Caco-2 (cell line): ENCODE measurements around the gene PTTG1IP. TPM values are rescaled to one million over a fixed set of nuclear protein-coding genes. Genes with fewer than 3 reads are reported as not detected.

Experiments
- BruUV-seq: library from RNA; stranded (reverse); fragments of 400-500 nt; replicated peaks from 2 replicates; lab custom pipeline; 2021; lab: Mats Ljungman, UMichigan
- CTCF ChIA-PET: fragments of 300-600 bp; sonication (Branson Sonifier 250); formaldehyde crosslinking; loops from one replicate; lab custom pipeline; 2022; ENCODE audit warnings: antibody characterized with exemption; lab: Charles Lee
- POLR2A ChIA-PET: fragments of 300-600 bp; sonication (Branson Sonifier 250); formaldehyde crosslinking; loops from one replicate; lab custom pipeline; 2022; ENCODE audit warnings: antibody characterized with exemption; lab: Charles Lee
- DNase-seq, 2 experiments: peaks; one replicate each; pipeline versions ENCODE4 v3.0.0 to v3.0.0-alpha.2; 2020 to 2022
- H3K27me3 ChIP-seq: replicated peaks from 2 replicates; pipeline ENCODE4 v1.6.0; 2011; ENCODE audit warnings: low read length; ENCODE audit not compliant: control insufficient read depth, insufficient read depth
- H3K36me3 ChIP-seq: 2 replicates; pipeline ENCODE4 v1.5.1; 2011; ENCODE audit warnings: low read length; ENCODE audit not compliant: control insufficient read depth, insufficient read depth
- H3K4me1 ChIP-seq: fragments of 250-450 bp; sonication (Bioruptor Pico); 2 replicates; pipeline ENCODE4 v1.5.1; 2020; ENCODE audit warnings: mild to moderate bottlenecking
- H3K4me3 ChIP-seq: 2 replicates; pipeline ENCODE4 v1.5.1; 2011; ENCODE audit warnings: low read depth, mild to moderate bottlenecking, control low read depth, low read length
- H3K9me3 ChIP-seq: fragments of 250-450 bp; sonication (Bioruptor Pico); 2 replicates; pipeline ENCODE4 v1.5.1; 2020; ENCODE audit warnings: mild to moderate bottlenecking, moderate library complexity
- H3K27ac Mint-ChIP-seq: one replicate; pipeline ENCODE4 v1.8.0; 2022; ENCODE audit warnings: mixed read lengths; ENCODE audit not compliant: unreplicated experiment
- H3K27me3 Mint-ChIP-seq: one replicate; pipeline ENCODE4 v1.8.0; 2022; ENCODE audit warnings: mixed read lengths; ENCODE audit not compliant: insufficient read depth, unreplicated experiment
- H3K36me3 Mint-ChIP-seq: one replicate; pipeline ENCODE4 v1.8.0; 2022; ENCODE audit warnings: mild to moderate bottlenecking, mixed read lengths; ENCODE audit not compliant: insufficient read depth, unreplicated experiment
- H3K4me1 Mint-ChIP-seq: one replicate; pipeline ENCODE4 v1.8.0; 2022; ENCODE audit warnings: low read depth, mixed read lengths; ENCODE audit not compliant: unreplicated experiment
- H3K4me3 Mint-ChIP-seq: one replicate; pipeline ENCODE4 v1.8.0; 2022; ENCODE audit warnings: mild to moderate bottlenecking, moderate library complexity, mixed read lengths; ENCODE audit not compliant: unreplicated experiment
- H3K9me3 Mint-ChIP-seq: one replicate; pipeline ENCODE4 v1.8.0; 2022; ENCODE audit warnings: mixed read lengths; ENCODE audit not compliant: unreplicated experiment
- CTCF ChIP-seq, 2 experiments: fragments of 200-600 bp in 1 of 2; IDR thresholded peaks; 1 replicate in 1 of 2; 2 replicates in 1 of 2; pipeline versions ENCODE4 v1.5.1 to v1.8.0; 2011 to 2022; ENCODE audit warnings: antibody characterized with exemption in 1 of 2, control low read depth in 1 of 2, inconsistent platforms in 1 of 2, low read depth in 1 of 2, low read length in 1 of 2, mild to moderate bottlenecking in 1 of 2, moderate library complexity in 1 of 2; ENCODE audit not compliant: insufficient read depth in 1 of 2, severe bottlenecking in 1 of 2, unreplicated experiment in 1 of 2
- intact Hi-C: fragments of 100-400 bp; cut with micrococcal nuclease; formaldehyde crosslinking; loops from one replicate; pipeline ENCODE4 v1.10.0; 2022; ENCODE audit not compliant: unreplicated experiment
- total RNA-seq: library from RNA; stranded (reverse); gene quantifications from 2 replicates; pipeline ENCODE4 v1.2.3, GENCODE V29; 2022

Gene PTTG1IP
- total RNA-seq, 1 experiment from 2014 or later: 296 TPM

- intact Hi-C loops: no loop called here
Observed at GRCh38 chr21:44911384-44912157, 38.1 kb upstream of the PTTG1IP start.

GRCh38 chr21:44911068-44911383, 37.5 kb upstream of the PTTG1IP start:
- TF ChIP-seq CTCF (IDR thresholded peaks at IDR 0.05; ENCODE audit: insufficient read depth in 1 of 2, low read depth in 1 of 2, low read length in 1 of 2, severe bottlenecking in 1 of 2, unreplicated experiment in 1 of 2): no peak
- H3K4me1 Mint-ChIP-seq: no peaks in the 10 kb centered on the region
- H3K27ac Mint-ChIP-seq: no peak overlapping the region
- DNase-seq: no peak
- no peaks in the 10 kb centered on the region for H3K4me1 ChIP-seq
- H3K9me3 Mint-ChIP-seq: no peaks in the 10 kb centered on the region
- CTCF ChIA-PET: no interaction called here
- no peak overlapping the region for H3K4me3 ChIP-seq
- intact Hi-C loops: no loop called here
- POLR2A ChIA-PET: no interaction called here
- no peaks in the 10 kb centered on the region for H3K36me3 ChIP-seq
- peaks cover 4% of the 10 kb centered on the region for H3K27me3 Mint-ChIP-seq
- H3K36me3 Mint-ChIP-seq: no peaks in the 10 kb centered on the region
- no peaks in the 10 kb centered on the region for H3K27me3 ChIP-seq
- no peak overlapping the region for H3K4me3 Mint-ChIP-seq
- no peaks in the 10 kb centered on the region for H3K9me3 ChIP-seq
- BruUV-seq: no TSS peak

More at GRCh38 chr21:44911384-44912157, 38.1 kb upstream of the PTTG1IP start:
- no peaks in the 10 kb centered on the region for H3K4me1 Mint-ChIP-seq
- no peak overlapping the region for H3K27ac Mint-ChIP-seq
- H3K27me3 ChIP-seq: no peaks in the 10 kb centered on the region
- no TSS peak for BruUV-seq
- no peak overlapping the region for H3K4me3 ChIP-seq
- peak in 1 of 2 experiments; percentile 6 for TF ChIP-seq CTCF (IDR thresholded peaks at IDR 0.05; ENCODE audit: insufficient read depth in 1 of 2, low read depth in 1 of 2, low read length in 1 of 2, severe bottlenecking in 1 of 2, unreplicated experiment in 1 of 2)
- no peaks in the 10 kb centered on the region for H3K9me3 ChIP-seq
- no peaks in the 10 kb centered on the region for H3K4me1 ChIP-seq
- CTCF ChIA-PET: no interaction called here
- no peaks in the 10 kb centered on the region for H3K36me3 Mint-ChIP-seq
- no peak for DNase-seq
- POLR2A ChIA-PET: no interaction called here
- no peak overlapping the region for H3K4me3 Mint-ChIP-seq
- peaks cover 4% of the 10 kb centered on the region for H3K27me3 Mint-ChIP-seq
- no peaks in the 10 kb centered on the region for H3K36me3 ChIP-seq
- no peaks in the 10 kb centered on the region for H3K9me3 Mint-ChIP-seq

GRCh38 chr21:44910229-44911067, 37.0 kb upstream of the PTTG1IP start:
- intact Hi-C loops: no loop called here
- POLR2A ChIA-PET: no interaction called here

More at GRCh38 chr21:44910229-44911067, 37.0 kb upstream of the PTTG1IP start:
- Mint-ChIP-seq H3K27me3 (peaks cover 4% of the 10 kb centered on the region), H3K4me1 (no peaks in the 10 kb centered on the region), H3K9me3 (no peaks in the 10 kb centered on the region), H3K27ac (no peak overlapping the region), H3K4me3 (no peak overlapping the region), H3K36me3 (no peaks in the 10 kb centered on the region)
- TF ChIP-seq CTCF (IDR thresholded peaks at IDR 0.05; ENCODE audit: insufficient read depth in 1 of 2, low read depth in 1 of 2, low read length in 1 of 2, severe bottlenecking in 1 of 2, unreplicated experiment in 1 of 2): no peak
- no peak for DNase-seq
- Histone ChIP-seq H3K9me3 (no peaks in the 10 kb centered on the region), H3K36me3 (no peaks in the 10 kb centered on the region), H3K27me3 (no peaks in the 10 kb centered on the region), H3K4me1 (no peaks in the 10 kb centered on the region), H3K4me3 (no peak overlapping the region)
- no TSS peak for BruUV-seq
- CTCF ChIA-PET: no interaction called here
